GM23338 (cell line): ENCODE measurements around the gene HELZ. TPM values are rescaled to one million over a fixed set of nuclear protein-coding genes. Genes with fewer than 3 reads are reported as not detected.

Experiments used
- ATAC-seq: fragments of 200-7000 bp; cut with Tn5 transposase; 3 replicates; pipeline ENCODE4 v1.9.1; 2020
- DNase-seq: peaks from one replicate; pipeline ENCODE4 v3.0.0-alpha.2; 2015; ENCODE audit warnings: low spot score
- H2AFZ ChIP-seq: fragments of 200-600 bp; sonication (generic); 2 replicates; pipeline ENCODE4 v1.8.0; 2016; ENCODE audit warnings: antibody characterized with exemption, mild to moderate bottlenecking, moderate library complexity
- H3F3A ChIP-seq: fragments of 200-600 bp; sonication (generic); replicated peaks from 2 replicates; pipeline ENCODE4 v1.8.0; 2017; ENCODE audit warnings: antibody characterized with exemption, mixed run types, low read depth
- H3K27ac ChIP-seq: fragments of 200-600 bp; sonication (generic); 2 replicates; pipeline ENCODE4 v1.6.1; 2016; ENCODE audit warnings: low read depth
- H3K27me3 ChIP-seq: fragments of 200-600 bp; sonication (generic); 2 replicates; pipeline ENCODE4 v1.8.0; 2016; ENCODE audit warnings: mild to moderate bottlenecking, mixed run types, moderate library complexity; ENCODE audit not compliant: insufficient read depth
- H3K36me3 ChIP-seq: fragments of 200-600 bp; sonication (generic); 2 replicates; pipeline ENCODE4 v1.8.0; 2016; ENCODE audit warnings: mild to moderate bottlenecking; ENCODE audit not compliant: insufficient read depth
- H3K4me1 ChIP-seq: fragments of 200-600 bp; sonication (generic); 2 replicates; pipeline ENCODE4 v1.8.0; 2016; ENCODE audit warnings: mild to moderate bottlenecking, moderate library complexity; ENCODE audit not compliant: insufficient read depth
- H3K4me2 ChIP-seq: fragments of 200-600 bp; sonication (generic); 2 replicates; pipeline ENCODE4 v1.7.1; 2017; ENCODE audit warnings: mixed run types
- H3K4me3 ChIP-seq: fragments of 200-600 bp; sonication (generic); 2 replicates; pipeline ENCODE4 v1.6.1; 2016; ENCODE audit warnings: mixed run types
- H3K79me2 ChIP-seq: fragments of 200-600 bp; sonication (generic); replicated peaks from 2 replicates; pipeline ENCODE4 v1.8.0; 2017; ENCODE audit warnings: mild to moderate bottlenecking; ENCODE audit not compliant: insufficient read depth
- H3K9me2 ChIP-seq: fragments of 200-600 bp; sonication (generic); 2 replicates; pipeline ENCODE4 v1.8.0; 2017; ENCODE audit not compliant: insufficient read depth
- H4K20me1 ChIP-seq: fragments of 200-600 bp; sonication (generic); replicated peaks from 2 replicates; pipeline ENCODE4 v1.8.0; 2017; ENCODE audit warnings: mild to moderate bottlenecking; ENCODE audit not compliant: insufficient read depth
- H3K27ac Mint-ChIP-seq: 2 replicates; pipeline ENCODE4 v1.8.0; 2020; ENCODE audit warnings: inconsistent platforms, mild to moderate bottlenecking, moderate library complexity, mixed read lengths
- H3K27me3 Mint-ChIP-seq: 3 replicates; pipeline ENCODE4 v1.8.0; 2022; ENCODE audit warnings: low read depth, mild to moderate bottlenecking, moderate library complexity, mixed read lengths, inconsistent platforms; ENCODE audit not compliant: insufficient read depth, poor library complexity
- H3K36me3 Mint-ChIP-seq: 3 replicates; pipeline ENCODE4 v1.8.0; 2021; ENCODE audit warnings: low read depth, mild to moderate bottlenecking, inconsistent platforms, moderate library complexity, mixed read lengths
- H3K4me1 Mint-ChIP-seq: 3 replicates; pipeline ENCODE4 v1.8.0; 2020; ENCODE audit warnings: mild to moderate bottlenecking, inconsistent platforms, mixed read lengths
- H3K4me3 Mint-ChIP-seq: 3 replicates; pipeline ENCODE4 v1.8.0; 2021; ENCODE audit warnings: moderate library complexity, mild to moderate bottlenecking, inconsistent platforms, mixed read lengths
- H3K9me3 Mint-ChIP-seq: 3 replicates; pipeline ENCODE4 v1.8.0; 2020; ENCODE audit warnings: moderate library complexity, mild to moderate bottlenecking, inconsistent platforms, mixed read lengths
- CREB1 ChIP-seq: fragments of 250-450 bp; sonication (Bioruptor Pico); IDR thresholded peaks from 2 replicates; pipeline ENCODE4 v1.5.0; 2020; ENCODE audit warnings: low read depth, mild to moderate bottlenecking, moderate library complexity
- EZH2 ChIP-seq: fragments of 200-600 bp; sonication (generic); IDR thresholded peaks from one replicate; pipeline ENCODE4 v1.8.0; 2017; ENCODE audit warnings: antibody characterized with exemption, mild to moderate bottlenecking, low read depth; ENCODE audit not compliant: unreplicated experiment
- EZH2phosphoT487 ChIP-seq: fragments of 200-600 bp; sonication (generic); IDR thresholded peaks from one replicate; pipeline ENCODE4 v1.8.1; 2018; ENCODE audit warnings: antibody characterized with exemption; ENCODE audit not compliant: unreplicated experiment
- JUNB ChIP-seq: IDR thresholded peaks from one replicate; pipeline ENCODE4 v1.6.1; 2016; ENCODE audit warnings: antibody characterized with exemption; ENCODE audit not compliant: unreplicated experiment
- STAT1 ChIP-seq: IDR thresholded peaks from one replicate; pipeline ENCODE4 v1.6.1; 2016; ENCODE audit warnings: antibody characterized with exemption; ENCODE audit not compliant: unreplicated experiment
- ZNF114 ChIP-seq: fragments of 250-450 bp; sonication (Bioruptor Pico); IDR thresholded peaks from 2 replicates; pipeline ENCODE4 v1.5.0; 2020; ENCODE audit warnings: mild to moderate bottlenecking, moderate library complexity
- polyA plus RNA-seq: library from polyadenylated mRNA; unstranded; fragments of >200 nt; fragmentation: Nextera tagmentation; extraction: Ambion mirVana; gene quantifications from 2 replicates; pipeline ENCODE4 v1.2.1, GENCODE V29; 2016
- total RNA-seq: library from RNA; depleted of rRNA; stranded (reverse); fragments of >200 nt; shearing (Covaris generic); gene quantifications from 2 replicates; pipeline ENCODE4 v1.2.3, GENCODE V29; 2014
- TF ChIP-seq, protein P1 (sequence below), 2 experiments: fragments of 200-600 bp in 1 of 2; sonication (generic) in 1 of 2; conservative IDR thresholded peaks; 2 replicates each; pipeline versions ENCODE4 v1.5.1 to v1.6.1; 2016 to 2017; ENCODE audit warnings: antibody characterized with exemption in 2 of 2, low read depth in 2 of 2, mild to moderate bottlenecking in 2 of 2, moderate library complexity in 1 of 2
- TF ChIP-seq, protein P2 (sequence below): IDR thresholded peaks from 2 replicates; pipeline ENCODE4 v1.6.1; 2016; ENCODE audit warnings: antibody characterized with exemption
- TF ChIP-seq, protein P3 (sequence below): IDR thresholded peaks from one replicate; pipeline ENCODE4 v1.6.1; 2018; ENCODE audit warnings: antibody characterized with exemption; ENCODE audit not compliant: unreplicated experiment
- TF ChIP-seq, protein P4 (sequence below): fragments of 250-450 bp; sonication (Bioruptor Pico); IDR thresholded peaks from 2 replicates; pipeline ENCODE4 v1.5.0; 2020; ENCODE audit warnings: mild to moderate bottlenecking, moderate library complexity

Gene HELZ
- total and polyA plus RNA-seq, 2 experiments from 2014 or later = 38.9 to 62.0 TPM

DNA sequence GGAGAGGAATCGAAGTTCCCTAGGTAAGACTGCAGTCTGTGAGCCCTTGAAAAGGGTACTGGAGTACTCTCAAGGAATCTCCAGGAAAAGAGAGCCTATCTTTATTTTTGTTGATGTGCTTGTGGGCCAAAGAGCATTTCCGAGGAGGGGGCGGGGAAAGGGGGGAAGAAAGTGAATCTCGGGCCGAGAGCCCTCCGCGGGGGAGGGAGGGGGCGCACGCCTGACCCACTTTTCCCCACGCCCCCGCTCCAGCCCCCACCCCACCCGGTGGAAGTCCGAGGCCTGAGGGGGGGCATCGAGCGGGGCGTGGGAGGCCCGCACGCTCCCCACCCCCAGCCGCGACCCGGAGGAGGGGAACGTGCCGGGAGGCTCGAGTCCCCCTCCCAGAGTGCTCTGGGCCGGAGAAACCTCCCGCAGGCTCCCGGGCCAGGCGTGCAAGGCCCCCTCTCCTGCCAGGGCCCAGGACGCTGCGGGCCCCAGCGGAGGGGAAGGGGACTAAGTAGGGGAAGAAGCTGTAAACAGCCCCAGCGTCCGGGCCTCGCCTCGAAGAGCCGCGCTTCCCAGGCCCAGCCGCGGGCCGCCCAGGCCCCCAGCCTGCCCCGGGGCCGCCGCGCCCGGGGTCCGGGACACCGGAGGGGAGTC lies 444 bp downstream of the HELZ start (continued):
- TF ChIP-seq, protein P1, sequence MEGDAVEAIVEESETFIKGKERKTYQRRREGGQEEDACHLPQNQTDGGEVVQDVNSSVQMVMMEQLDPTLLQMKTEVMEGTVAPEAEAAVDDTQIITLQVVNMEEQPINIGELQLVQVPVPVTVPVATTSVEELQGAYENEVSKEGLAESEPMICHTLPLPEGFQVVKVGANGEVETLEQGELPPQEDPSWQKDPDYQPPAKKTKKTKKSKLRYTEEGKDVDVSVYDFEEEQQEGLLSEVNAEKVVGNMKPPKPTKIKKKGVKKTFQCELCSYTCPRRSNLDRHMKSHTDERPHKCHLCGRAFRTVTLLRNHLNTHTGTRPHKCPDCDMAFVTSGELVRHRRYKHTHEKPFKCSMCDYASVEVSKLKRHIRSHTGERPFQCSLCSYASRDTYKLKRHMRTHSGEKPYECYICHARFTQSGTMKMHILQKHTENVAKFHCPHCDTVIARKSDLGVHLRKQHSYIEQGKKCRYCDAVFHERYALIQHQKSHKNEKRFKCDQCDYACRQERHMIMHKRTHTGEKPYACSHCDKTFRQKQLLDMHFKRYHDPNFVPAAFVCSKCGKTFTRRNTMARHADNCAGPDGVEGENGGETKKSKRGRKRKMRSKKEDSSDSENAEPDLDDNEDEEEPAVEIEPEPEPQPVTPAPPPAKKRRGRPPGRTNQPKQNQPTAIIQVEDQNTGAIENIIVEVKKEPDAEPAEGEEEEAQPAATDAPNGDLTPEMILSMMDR (conservative IDR thresholded peaks at IDR 0.05; ENCODE audit: low read depth in 2 of 2) = no peak
- TF ChIP-seq, protein P2, sequence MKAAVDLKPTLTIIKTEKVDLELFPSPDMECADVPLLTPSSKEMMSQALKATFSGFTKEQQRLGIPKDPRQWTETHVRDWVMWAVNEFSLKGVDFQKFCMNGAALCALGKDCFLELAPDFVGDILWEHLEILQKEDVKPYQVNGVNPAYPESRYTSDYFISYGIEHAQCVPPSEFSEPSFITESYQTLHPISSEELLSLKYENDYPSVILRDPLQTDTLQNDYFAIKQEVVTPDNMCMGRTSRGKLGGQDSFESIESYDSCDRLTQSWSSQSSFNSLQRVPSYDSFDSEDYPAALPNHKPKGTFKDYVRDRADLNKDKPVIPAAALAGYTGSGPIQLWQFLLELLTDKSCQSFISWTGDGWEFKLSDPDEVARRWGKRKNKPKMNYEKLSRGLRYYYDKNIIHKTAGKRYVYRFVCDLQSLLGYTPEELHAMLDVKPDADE = no peak

DNA sequence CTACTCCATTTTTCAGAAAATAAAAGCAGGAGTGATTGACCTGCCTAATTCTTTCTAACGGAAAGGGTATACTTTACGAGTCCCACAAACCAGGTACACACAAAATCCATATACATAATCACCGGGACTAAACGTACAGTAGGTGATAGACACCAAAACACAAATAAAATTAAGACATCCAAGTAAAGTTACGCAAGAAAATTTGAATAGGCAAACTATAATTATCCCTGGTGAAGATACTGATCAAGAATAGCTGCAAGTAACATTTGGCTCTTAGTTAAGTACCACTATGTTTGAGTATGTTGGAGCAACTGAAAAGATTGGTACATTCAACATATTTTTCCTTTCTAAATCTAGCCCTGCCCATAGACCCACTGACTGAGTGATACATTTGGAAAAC lies 1.7 kb downstream of the HELZ start:
- Histone ChIP-seq H3K4me3 (peak overlapping the region; percentile 94), H3K27me3 (no peaks in the 10 kb centered on the region), H4K20me1 (peaks cover 18% of the 10 kb centered on the region; the same call in 1 of the 2 replicates), H3K27ac (no peak overlapping the region), H3K9me2 (no peaks in the 10 kb centered on the region), H3F3A (peaks cover 17% of the 10 kb centered on the region; the same call in 1 of the 2 replicates), H3K4me1 (peaks cover 17% of the 10 kb centered on the region), H3K79me2 (peaks cover 57% of the 10 kb centered on the region), H3K36me3 (no peaks in the 10 kb centered on the region), H3K4me2 (peak overlapping the region; percentile 95; the same call in 1 of the 2 replicates), H2AFZ (no peak overlapping the region)
- peak overlapping the region; percentile 92 for H3K4me3 Mint-ChIP-seq
- ATAC-seq = no peak
- H3K27ac Mint-ChIP-seq = no peak overlapping the region
- H3K36me3 Mint-ChIP-seq = peaks cover 17% of the 10 kb centered on the region
- H3K9me3 Mint-ChIP-seq = no peaks in the 10 kb centered on the region
- H3K27me3 Mint-ChIP-seq = peaks cover 15% of the 10 kb centered on the region
- H3K4me1 Mint-ChIP-seq = peaks cover 20% of the 10 kb centered on the region
- DNase-seq = no peak
- TF ChIP-seq JUNB (no peak), CREB1 (CRISPR knock-in tag) (no peak), EZH2 (no peak), STAT1 (no peak), ZNF114 (CRISPR knock-in tag) (no peak), EZH2phosphoT487 (no peak)
- TF ChIP-seq, protein P3, sequence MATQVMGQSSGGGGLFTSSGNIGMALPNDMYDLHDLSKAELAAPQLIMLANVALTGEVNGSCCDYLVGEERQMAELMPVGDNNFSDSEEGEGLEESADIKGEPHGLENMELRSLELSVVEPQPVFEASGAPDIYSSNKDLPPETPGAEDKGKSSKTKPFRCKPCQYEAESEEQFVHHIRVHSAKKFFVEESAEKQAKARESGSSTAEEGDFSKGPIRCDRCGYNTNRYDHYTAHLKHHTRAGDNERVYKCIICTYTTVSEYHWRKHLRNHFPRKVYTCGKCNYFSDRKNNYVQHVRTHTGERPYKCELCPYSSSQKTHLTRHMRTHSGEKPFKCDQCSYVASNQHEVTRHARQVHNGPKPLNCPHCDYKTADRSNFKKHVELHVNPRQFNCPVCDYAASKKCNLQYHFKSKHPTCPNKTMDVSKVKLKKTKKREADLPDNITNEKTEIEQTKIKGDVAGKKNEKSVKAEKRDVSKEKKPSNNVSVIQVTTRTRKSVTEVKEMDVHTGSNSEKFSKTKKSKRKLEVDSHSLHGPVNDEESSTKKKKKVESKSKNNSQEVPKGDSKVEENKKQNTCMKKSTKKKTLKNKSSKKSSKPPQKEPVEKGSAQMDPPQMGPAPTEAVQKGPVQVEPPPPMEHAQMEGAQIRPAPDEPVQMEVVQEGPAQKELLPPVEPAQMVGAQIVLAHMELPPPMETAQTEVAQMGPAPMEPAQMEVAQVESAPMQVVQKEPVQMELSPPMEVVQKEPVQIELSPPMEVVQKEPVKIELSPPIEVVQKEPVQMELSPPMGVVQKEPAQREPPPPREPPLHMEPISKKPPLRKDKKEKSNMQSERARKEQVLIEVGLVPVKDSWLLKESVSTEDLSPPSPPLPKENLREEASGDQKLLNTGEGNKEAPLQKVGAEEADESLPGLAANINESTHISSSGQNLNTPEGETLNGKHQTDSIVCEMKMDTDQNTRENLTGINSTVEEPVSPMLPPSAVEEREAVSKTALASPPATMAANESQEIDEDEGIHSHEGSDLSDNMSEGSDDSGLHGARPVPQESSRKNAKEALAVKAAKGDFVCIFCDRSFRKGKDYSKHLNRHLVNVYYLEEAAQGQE = no peak
- TF ChIP-seq, protein P2 = no peak
- TF ChIP-seq, protein P4, sequence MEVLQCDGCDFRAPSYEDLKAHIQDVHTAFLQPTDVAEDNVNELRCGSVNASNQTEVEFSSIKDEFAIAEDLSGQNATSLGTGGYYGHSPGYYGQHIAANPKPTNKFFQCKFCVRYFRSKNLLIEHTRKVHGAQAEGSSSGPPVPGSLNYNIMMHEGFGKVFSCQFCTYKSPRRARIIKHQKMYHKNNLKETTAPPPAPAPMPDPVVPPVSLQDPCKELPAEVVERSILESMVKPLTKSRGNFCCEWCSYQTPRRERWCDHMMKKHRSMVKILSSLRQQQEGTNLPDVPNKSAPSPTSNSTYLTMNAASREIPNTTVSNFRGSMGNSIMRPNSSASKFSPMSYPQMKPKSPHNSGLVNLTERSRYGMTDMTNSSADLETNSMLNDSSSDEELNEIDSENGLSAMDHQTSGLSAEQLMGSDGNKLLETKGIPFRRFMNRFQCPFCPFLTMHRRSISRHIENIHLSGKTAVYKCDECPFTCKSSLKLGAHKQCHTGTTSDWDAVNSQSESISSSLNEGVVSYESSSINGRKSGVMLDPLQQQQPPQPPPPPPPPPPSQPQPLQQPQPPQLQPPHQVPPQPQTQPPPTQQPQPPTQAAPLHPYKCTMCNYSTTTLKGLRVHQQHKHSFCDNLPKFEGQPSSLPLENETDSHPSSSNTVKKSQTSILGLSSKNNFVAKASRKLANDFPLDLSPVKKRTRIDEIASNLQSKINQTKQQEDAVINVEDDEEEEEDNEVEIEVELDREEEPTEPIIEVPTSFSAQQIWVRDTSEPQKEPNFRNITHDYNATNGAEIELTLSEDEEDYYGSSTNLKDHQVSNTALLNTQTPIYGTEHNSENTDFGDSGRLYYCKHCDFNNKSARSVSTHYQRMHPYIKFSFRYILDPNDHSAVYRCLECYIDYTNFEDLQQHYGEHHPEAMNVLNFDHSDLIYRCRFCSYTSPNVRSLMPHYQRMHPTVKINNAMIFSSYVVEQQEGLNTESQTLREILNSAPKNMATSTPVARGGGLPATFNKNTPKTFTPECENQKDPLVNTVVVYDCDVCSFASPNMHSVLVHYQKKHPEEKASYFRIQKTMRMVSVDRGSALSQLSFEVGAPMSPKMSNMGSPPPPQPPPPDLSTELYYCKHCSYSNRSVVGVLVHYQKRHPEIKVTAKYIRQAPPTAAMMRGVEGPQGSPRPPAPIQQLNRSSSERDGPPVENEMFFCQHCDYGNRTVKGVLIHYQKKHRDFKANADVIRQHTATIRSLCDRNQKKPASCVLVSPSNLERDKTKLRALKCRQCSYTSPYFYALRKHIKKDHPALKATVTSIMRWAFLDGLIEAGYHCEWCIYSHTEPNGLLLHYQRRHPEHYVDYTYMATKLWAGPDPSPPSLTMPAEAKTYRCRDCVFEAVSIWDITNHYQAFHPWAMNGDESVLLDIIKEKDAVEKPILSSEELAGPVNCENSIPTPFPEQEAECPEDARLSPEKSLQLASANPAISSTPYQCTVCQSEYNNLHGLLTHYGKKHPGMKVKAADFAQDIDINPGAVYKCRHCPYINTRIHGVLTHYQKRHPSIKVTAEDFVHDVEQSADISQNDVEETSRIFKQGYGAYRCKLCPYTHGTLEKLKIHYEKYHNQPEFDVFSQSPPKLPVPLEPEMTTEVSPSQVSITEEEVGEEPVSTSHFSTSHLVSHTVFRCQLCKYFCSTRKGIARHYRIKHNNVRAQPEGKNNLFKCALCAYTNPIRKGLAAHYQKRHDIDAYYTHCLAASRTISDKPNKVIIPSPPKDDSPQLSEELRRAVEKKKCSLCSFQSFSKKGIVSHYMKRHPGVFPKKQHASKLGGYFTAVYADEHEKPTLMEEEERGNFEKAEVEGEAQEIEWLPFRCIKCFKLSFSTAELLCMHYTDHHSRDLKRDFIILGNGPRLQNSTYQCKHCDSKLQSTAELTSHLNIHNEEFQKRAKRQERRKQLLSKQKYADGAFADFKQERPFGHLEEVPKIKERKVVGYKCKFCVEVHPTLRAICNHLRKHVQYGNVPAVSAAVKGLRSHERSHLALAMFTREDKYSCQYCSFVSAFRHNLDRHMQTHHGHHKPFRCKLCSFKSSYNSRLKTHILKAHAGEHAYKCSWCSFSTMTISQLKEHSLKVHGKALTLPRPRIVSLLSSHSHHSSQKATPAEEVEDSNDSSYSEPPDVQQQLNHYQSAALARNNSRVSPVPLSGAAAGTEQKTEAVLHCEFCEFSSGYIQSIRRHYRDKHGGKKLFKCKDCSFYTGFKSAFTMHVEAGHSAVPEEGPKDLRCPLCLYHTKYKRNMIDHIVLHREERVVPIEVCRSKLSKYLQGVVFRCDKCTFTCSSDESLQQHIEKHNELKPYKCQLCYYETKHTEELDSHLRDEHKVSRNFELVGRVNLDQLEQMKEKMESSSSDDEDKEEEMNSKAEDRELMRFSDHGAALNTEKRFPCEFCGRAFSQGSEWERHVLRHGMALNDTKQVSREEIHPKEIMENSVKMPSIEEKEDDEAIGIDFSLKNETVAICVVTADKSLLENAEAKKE (CRISPR knock-in tag) = no peak
